ENCODE data around the gene PGAP3.

PGAP3 gene

GRCh38 chr17:39633570-39634183 is 54.2 kb downstream of the PGAP3 start:
- no peak for DNase-seq

GRCh38 chr17:39632153-39632941 is 55.5 kb downstream of the PGAP3 start:
- DNase-seq = peak; percentile 74

- DNase-seq = no peak
Measured at GRCh38 chr17:39631403-39631802, 56.5 kb downstream of the PGAP3 start.

- DNase-seq = no peak
Measured at GRCh38 chr17:39629898-39630297, 58.0 kb downstream of the PGAP3 start.

- no peak for DNase-seq
Measured at GRCh38 chr17:39629494-39629880, 58.4 kb downstream of the PGAP3 start.

GRCh38 chr17:39628655-39629493 is 59.0 kb downstream of the PGAP3 start:
- no peak for DNase-seq

GRCh38 chr17:39627712-39628516 is 59.9 kb downstream of the PGAP3 start:
- no peak for DNase-seq

- no peak for DNase-seq
Measured at GRCh38 chr17:39627047-39627711, 60.7 kb downstream of the PGAP3 start.

- DNase-seq = no peak
Measured at GRCh38 chr17:39626171-39627046, 61.4 kb downstream of the PGAP3 start, which contains the start of gene PPP1R1B. PPP1R1B (plus strand) TSS chr17:39626952; CDS start chr17:39627393, 441 bp downstream.

GRCh38 chr17:39625198-39625785 is 62.6 kb downstream of the PGAP3 start:
- DNase-seq = no peak

GRCh38 chr17:39624313-39624712 is 63.5 kb downstream of the PGAP3 start:
- DNase-seq = no peak

- peak; percentile 64 for DNase-seq
Measured at GRCh38 chr17:39623356-39623950, 64.4 kb downstream of the PGAP3 start.

- no peak for DNase-seq
Measured at GRCh38 chr17:39622380-39623006, 65.4 kb downstream of the PGAP3 start.

- DNase-seq = peak; percentile 79
Measured at GRCh38 chr17:39621523-39622379, 66.1 kb downstream of the PGAP3 start.

All from NCI-H1092 treated with DMSO at 0.1 percent for 48 hours (cell line).